ENCODE measurements around the gene ABLIM2. TPM values are rescaled to one million over a fixed set of nuclear protein-coding genes. Genes with fewer than 3 reads are reported as not detected.

Gene ABLIM2
- total RNA-seq, 1 experiment from 2014 or later: 6.1 TPM

- no TSS peak for BruUV-seq (replicated peaks)
- CTCF ChIA-PET: no interaction called here
Observed at GRCh38 chr4:8120501-8120900, 38.1 kb downstream of the ABLIM2 start.

More at GRCh38 chr4:8120501-8120900, 38.1 kb downstream of the ABLIM2 start:
- POLR2A ChIA-PET: no interaction called here
- Histone ChIP-seq H3K36me3 (ENCODE audit: control insufficient read depth in 1 of 2, insufficient read depth in 2 of 2, low read length in 2 of 2) (no peaks in the 10 kb centered on the region), H3K9me3 (ENCODE audit: control insufficient read depth in 1 of 2, insufficient read depth in 1 of 2, low read depth in 1 of 2, low read length in 2 of 2) (no peaks in the 10 kb centered on the region), H3K4me2 (ENCODE audit: low read length) (no peak overlapping the region), H3K27me3 (ENCODE audit: insufficient read depth, low read length) (no peaks in the 10 kb centered on the region), H3K9me2 (ENCODE audit: insufficient read depth) (no peaks in the 10 kb centered on the region), H3K9ac (ENCODE audit: low read length) (no peak overlapping the region), H3K79me2 (ENCODE audit: insufficient read depth, low read length) (no peaks in the 10 kb centered on the region), H3K4me1 (ENCODE audit: control insufficient read depth in 1 of 2, insufficient read depth in 2 of 2, low read length in 2 of 2) (peaks cover 3 to 13% of the 10 kb centered on the region in 2 experiments; a peak in 3 of 4 replicates), H2AFZ (ENCODE audit: low read depth, low read length, poor library complexity, severe bottlenecking) (no peak overlapping the region), H3K27ac (ENCODE audit: low read depth, low read length) (no peak overlapping the region), H4K20me1 (ENCODE audit: insufficient read depth) (no peaks in the 10 kb centered on the region), H3K4me3 (replicated peaks in 1 of 2; ENCODE audit: low read depth in 1 of 2, low read length in 2 of 2) (no peak overlapping the region)
- RAD21 ChIA-PET (ENCODE audit: low non-redundant PET in 1 of 2, low total read pairs in 2 of 2, uncharacterized antibody in 2 of 2, unreplicated experiment in 2 of 2): no interaction called here
- intact Hi-C loops (cut with micrococcal nuclease): no loop called here
- DNase-seq (ENCODE audit: low read depth, low spot score): no peak
- TF ChIP-seq CBX3 (IDR thresholded peaks at IDR 0.05; ENCODE audit: low read depth) (no peak), FOSL1 (IDR thresholded peaks at IDR 0.05; ENCODE audit: low read depth) (no peak), ZBTB33 (IDR thresholded peaks at IDR 0.05; ENCODE audit: extremely low read depth, insufficient replicate concordance, low read length) (no peak), TCF7L2 (IDR thresholded peaks at IDR 0.05; ENCODE audit: borderline replicate concordance, extremely low read depth, insufficient read depth, insufficient read length) (no peak), ELF1 (IDR thresholded peaks at IDR 0.05; ENCODE audit: borderline replicate concordance, low read depth) (no peak), SIN3A (IDR thresholded peaks at IDR 0.05; ENCODE audit: low read depth) (no peak), RAD21 (IDR thresholded peaks at IDR 0.05; ENCODE audit: low read depth) (no peak), ZFX (IDR thresholded peaks at IDR 0.05) (no peak), EGR1 (IDR thresholded peaks at IDR 0.05; ENCODE audit: low read depth) (no peak), ATF3 (IDR thresholded peaks at IDR 0.05) (no peak), ZNF274 (IDR thresholded peaks at IDR 0.05; ENCODE audit: low read depth, low read length) (no peak)
- no peak for ATAC-seq
